Small intestine (tissue), 7 donors: Measurements from ENCODE around the gene FLRT1. TPM values are rescaled to one million over a fixed set of nuclear protein-coding genes. Genes with fewer than 3 reads are reported as not detected.
A peak's percentile ranks its signal among the peaks of the same experiment; 100 is the strongest.

Experiments
- DNase-seq, 2 donors: peaks; one replicate each; pipeline versions ENCODE4 v3.0.0 to v3.0.0-alpha.2; 2013
- FAIRE-seq: peaks from 2 replicates; lab custom pipeline; 2012; peaks lifted over from hg19 to GRCh38; lab: Jason Lieb, UNC
- H3K27ac ChIP-seq, 3 donors: one replicate each; pipeline ENCODE4 v1.5.1; 2013; ENCODE audit warnings: low read length in 2 of 3, mild to moderate bottlenecking in 2 of 3, control low read depth in 1 of 3, inconsistent platforms in 1 of 3, low read depth in 1 of 3, moderate library complexity in 1 of 3
- H3K27me3 ChIP-seq, 3 donors: one replicate each; pipeline ENCODE4 v1.6.1; 2013; ENCODE audit warnings: low read length in 3 of 3, inconsistent platforms in 1 of 3; ENCODE audit not compliant: control insufficient read depth in 3 of 3, insufficient read depth in 3 of 3
- H3K36me3 ChIP-seq, 3 donors: one replicate each; pipeline ENCODE4 v1.6.1; 2013; ENCODE audit warnings: low read length in 3 of 3, inconsistent platforms in 1 of 3, low read depth in 1 of 3, mild to moderate bottlenecking in 1 of 3, moderate library complexity in 1 of 3; ENCODE audit not compliant: control insufficient read depth in 3 of 3, insufficient read depth in 2 of 3
- H3K4me1 ChIP-seq, 3 donors: one replicate each; pipeline ENCODE4 v1.6.1; 2013; ENCODE audit warnings: low read length in 2 of 3, inconsistent platforms in 1 of 3, low read depth in 1 of 3, mild to moderate bottlenecking in 1 of 3, moderate library complexity in 1 of 3; ENCODE audit not compliant: control insufficient read depth in 3 of 3, insufficient read depth in 2 of 3
- H3K4me3 ChIP-seq, 3 donors: one replicate each; pipeline ENCODE4 v1.5.1; 2013; ENCODE audit warnings: low read length in 3 of 3, control low read depth in 1 of 3, inconsistent platforms in 1 of 3, low read depth in 1 of 3, mild to moderate bottlenecking in 1 of 3, moderate library complexity in 1 of 3
- H3K9me3 ChIP-seq, 2 donors: one replicate each; pipeline ENCODE4 v1.6.1; 2013; ENCODE audit warnings: low read depth in 1 of 2, low read length in 1 of 2; ENCODE audit not compliant: control insufficient read depth in 2 of 2, insufficient read depth in 1 of 2
- WGBS, 3 donors: extraction: QIAGEN DNeasy Blood & Tissue Kit; methylation state at CpG; one replicate each; pipeline ENCODE4 v1.1.7; 2013; 5-methylcytosine and 5-hydroxymethylcytosine counted together
- polyA plus RNA-seq, 4 donors: library from polyadenylated mRNA; stranded (reverse) in 3 of 4; unstranded in 1 of 4; fragments of 200-250 nt in 3 of 4; fragments of 120-200 nt in 1 of 4; gene quantifications; one replicate each; pipeline versions ENCODE4 v1.2.1 to v1.2.3, GENCODE V29; 2013
- donor health status: healthy with polysubstance abuse.
- donor health status: control.
- donor health status: control.
- donor health status: Bipolar disorder and iron deficiency.
- donor health status: healthy.

FLRT1 gene
- polyA plus RNA-seq, 4 donors = 0.43 to 0.86 TPM; not detected in 2

DNA sequence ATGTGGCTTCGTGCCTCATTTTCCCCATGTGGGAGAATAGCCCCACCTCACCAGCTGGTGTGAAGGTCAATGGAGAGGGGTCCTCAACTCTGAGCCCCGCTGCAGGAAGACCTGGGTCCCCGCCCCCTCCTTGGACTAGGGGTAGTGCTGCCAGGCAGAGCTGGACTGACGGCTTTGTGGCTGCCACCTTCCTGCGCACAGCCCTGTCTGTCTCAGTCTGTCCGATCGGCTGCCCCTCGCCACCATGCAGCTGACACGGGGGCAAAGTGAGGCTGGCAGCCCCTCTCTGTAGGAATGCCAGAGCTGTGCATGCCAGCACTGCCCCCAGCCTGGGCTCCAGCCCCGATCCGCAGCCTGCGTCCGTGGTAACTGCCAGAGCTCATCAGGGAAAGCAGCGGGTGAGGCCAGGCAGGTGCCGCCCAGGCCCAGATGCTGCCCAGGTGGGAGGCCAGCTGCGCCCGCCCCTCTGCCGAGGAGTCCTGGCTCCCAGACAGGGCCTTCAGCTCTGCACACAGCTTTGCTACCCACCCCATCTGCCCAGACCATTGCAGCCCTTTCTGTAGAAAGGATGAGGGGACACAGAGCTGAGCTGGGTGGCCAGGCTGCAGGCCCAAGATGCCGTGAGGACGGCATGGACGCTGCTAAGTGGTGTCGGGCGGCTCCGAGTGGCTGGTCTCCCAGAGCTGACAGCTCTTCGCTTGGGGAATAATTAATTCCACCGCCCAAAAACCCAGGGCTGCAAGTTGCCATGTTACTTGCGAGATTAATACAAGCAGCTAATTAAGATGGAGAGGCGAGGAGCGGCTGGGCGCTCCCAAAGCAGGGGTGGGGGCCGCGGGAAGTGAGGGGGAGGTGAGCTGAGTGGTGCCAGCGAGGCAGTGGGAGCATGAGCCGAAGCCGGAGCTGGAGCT is 19.5 kb upstream of the FLRT1 start:
- H3K9me3 ChIP-seq = peaks cover 0 to under 1% of the 10 kb centered on the region in 2 donors
- no peak for DNase-seq
- 88 to 91% (median 90%) methylated on average over 30 to 35 of the region's 35 CpGs for WGBS, 3 donors
- peaks cover 0 to 2% (median 0%) of the 10 kb centered on the region in 3 donors for H3K36me3 ChIP-seq
- H3K27ac ChIP-seq = no peak overlapping the region
- no peak for FAIRE-seq
- H3K27me3 ChIP-seq = no peaks in the 10 kb centered on the region
- H3K4me3 ChIP-seq = no peak overlapping the region
- H3K4me1 ChIP-seq = no peaks in the 10 kb centered on the region

DNA sequence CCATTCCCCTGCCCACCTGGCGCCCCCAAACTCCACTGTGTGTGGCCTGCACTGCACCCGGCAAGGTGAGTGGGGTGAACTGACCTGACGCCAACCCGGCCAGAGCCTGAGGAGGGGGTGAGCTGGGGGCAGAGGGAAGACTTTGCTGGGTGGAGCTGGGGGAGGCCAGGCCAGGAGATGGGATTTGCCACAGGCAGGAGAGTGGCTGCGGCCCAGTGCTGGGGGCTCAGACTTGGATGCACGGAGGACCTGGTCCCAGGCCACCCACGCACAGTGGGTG is 17.8 kb upstream of the FLRT1 start:
- H3K4me3 ChIP-seq = no peak overlapping the region
- WGBS, 3 donors = 42 to 88% (median 57%) methylated on average over 6 to 7 of the region's 7 CpGs
- H3K36me3 ChIP-seq = peaks cover 0 to 2% (median 0%) of the 10 kb centered on the region in 3 donors
- no peaks in the 10 kb centered on the region for H3K27me3 ChIP-seq
- DNase-seq (no peak), FAIRE-seq (no peak)
- peaks cover 0 to 2% (median 0%) of the 10 kb centered on the region in 3 donors for H3K4me1 ChIP-seq
- H3K9me3 ChIP-seq = no peaks in the 10 kb centered on the region
- H3K27ac ChIP-seq = no peak overlapping the region

DNA sequence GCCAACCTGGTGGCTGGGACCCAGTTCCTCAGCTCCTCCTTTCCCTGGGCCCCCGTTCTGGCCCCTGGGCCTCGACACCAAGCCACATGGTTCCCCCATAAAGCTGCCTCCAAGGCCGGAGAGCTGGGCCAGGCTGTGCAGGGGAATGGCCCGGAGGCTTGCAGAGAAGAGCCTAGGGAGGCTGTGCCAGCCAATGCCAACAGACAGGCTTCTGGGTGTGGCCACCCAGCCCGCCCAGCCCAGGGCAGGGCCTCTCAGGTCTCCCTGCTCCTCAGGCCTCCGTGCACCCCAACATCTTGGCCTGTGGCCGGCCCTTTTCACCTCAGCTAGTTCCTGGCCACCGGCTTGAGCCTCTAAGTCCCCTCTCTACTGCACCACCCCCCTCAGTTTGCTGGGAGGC is 17.4 kb upstream of the FLRT1 start:
- WGBS, 3 donors = 19 to 75% (median 34%) methylated on average over 6 to 8 of the region's 8 CpGs
- H3K9me3 ChIP-seq = no peaks in the 10 kb centered on the region
- no peak for FAIRE-seq
- no peaks in the 10 kb centered on the region for H3K27me3 ChIP-seq
- H3K27ac ChIP-seq = no peak overlapping the region
- H3K4me1 ChIP-seq = peaks cover 0 to 2% (median 0%) of the 10 kb centered on the region in 3 donors
- H3K4me3 ChIP-seq = no peak overlapping the region
- peaks cover 0 to under 1% (median 0%) of the 10 kb centered on the region in 3 donors for H3K36me3 ChIP-seq
- peak in 1 of 2 donors; percentile 38 for DNase-seq

DNA sequence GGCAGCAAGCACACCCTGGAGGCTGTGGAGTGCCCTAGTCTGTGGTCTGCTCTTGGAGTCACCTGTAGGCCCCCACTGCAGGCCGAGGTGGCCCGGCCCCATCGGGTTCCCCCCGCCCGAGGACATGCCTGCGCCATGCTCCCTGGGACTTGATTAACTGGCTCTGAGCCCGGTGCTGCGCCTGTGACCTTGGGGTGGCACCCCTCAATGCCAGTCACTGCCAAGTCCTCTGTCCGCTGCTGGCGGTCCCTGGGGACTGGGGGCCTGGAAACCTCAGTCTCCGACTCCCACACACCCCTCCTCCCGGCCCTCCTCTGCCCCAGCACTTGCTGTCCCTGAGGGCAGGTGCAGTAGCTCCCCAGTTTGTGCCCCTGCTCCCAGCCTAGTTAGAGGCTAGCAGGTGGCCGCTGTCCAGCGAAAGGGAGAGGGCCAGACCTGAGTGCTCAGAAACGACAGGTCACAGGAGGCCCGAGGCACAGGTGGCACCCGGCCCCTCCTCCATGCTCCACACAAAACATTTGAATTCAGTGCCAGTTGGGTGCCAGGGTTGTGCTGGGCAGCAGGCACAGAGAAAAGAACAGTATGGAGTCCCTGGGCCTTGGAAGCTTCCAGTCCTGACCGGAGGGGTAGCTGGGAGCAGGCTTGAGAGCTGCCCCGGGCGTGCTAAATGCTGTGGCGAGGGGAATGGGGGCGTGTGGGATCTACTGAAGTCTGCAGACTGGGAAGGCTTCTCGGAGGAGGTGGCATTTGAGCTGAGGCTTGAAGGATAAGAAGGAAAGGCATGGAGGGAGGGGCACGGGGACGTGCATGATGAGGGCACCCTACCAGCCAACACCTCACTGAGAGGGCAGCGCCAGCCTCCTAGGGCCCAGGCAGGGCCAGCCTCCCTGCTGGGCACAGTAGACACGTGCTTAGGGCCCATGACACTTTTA is 16.4 kb upstream of the FLRT1 start:
- 39 to 78% (median 54%) methylated on average over 27 of the region's 27 CpGs for WGBS, 3 donors
- H3K4me1 ChIP-seq = peaks cover 0 to 2% (median 0%) of the 10 kb centered on the region in 3 donors
- no peaks in the 10 kb centered on the region for H3K27me3 ChIP-seq
- no peaks in the 10 kb centered on the region for H3K36me3 ChIP-seq
- H3K9me3 ChIP-seq = no peaks in the 10 kb centered on the region
- no peak for FAIRE-seq
- no peak for DNase-seq
- H3K4me3 ChIP-seq = no peak overlapping the region
- H3K27ac ChIP-seq = no peak overlapping the region

DNA sequence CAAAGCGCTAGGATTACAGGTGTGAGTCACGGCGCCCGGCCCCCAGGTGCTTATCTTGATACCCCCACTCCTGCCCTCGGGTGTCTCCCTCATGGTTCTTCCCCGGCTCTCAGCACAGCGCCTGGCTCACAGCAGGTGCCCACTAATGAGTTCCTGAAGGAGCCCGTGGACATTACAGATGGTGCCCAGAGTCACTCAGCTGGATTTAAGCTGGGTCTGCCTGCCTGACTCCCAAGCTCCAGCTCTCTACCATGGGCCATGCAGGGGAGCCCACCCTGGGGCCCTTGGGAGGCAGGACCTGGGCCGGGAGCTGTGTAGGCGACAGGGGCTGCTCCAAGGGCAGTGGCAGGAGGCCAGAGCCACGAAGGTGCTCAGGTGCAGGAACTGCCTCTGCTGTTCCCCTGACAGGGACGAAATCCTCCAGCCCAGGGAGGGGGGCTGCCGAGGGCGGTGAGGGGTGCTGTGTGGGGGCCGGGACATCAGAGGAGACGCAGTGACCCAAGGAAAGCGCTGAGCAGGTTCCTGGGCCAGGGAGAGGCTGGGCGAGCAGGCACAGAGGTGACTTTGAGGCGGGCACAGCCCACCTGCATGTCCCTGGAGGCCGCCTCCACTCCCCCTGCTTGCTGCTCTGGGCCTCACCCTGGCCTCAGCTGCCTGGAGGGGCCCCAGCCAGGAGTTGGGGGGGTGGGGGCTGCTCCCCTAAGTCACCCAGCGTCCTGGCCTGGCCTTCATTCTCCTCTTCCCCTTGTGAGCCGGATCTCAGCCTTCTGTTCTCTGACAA is 14.6 kb upstream of the FLRT1 start:
- WGBS, 3 donors = 72 to 81% (median 81%) methylated on average over 21 to 22 of the region's 22 CpGs
- no peak overlapping the region for H3K4me3 ChIP-seq
- no peaks in the 10 kb centered on the region for H3K27me3 ChIP-seq
- FAIRE-seq (no peak), DNase-seq (no peak)
- no peaks in the 10 kb centered on the region for H3K36me3 ChIP-seq
- H3K27ac ChIP-seq = no peak overlapping the region
- H3K4me1 ChIP-seq = peaks cover 0 to 2% (median 0%) of the 10 kb centered on the region in 3 donors
- no peaks in the 10 kb centered on the region for H3K9me3 ChIP-seq

GRCh38 chr11:64021757-64022093 is 14.0 kb upstream of the FLRT1 start:
- FAIRE-seq = no peak

GRCh38 chr11:64022125-64022784 is 13.5 kb upstream of the FLRT1 start:
- H3K4me3 ChIP-seq = no peak overlapping the region
- peaks cover 0 to 2% (median 0%) of the 10 kb centered on the region in 3 donors for H3K4me1 ChIP-seq
- no peaks in the 10 kb centered on the region for H3K27me3 ChIP-seq
- DNase-seq (no peak), FAIRE-seq (no peak)
- no peak overlapping the region for H3K27ac ChIP-seq
- H3K9me3 ChIP-seq = no peaks in the 10 kb centered on the region
- no peaks in the 10 kb centered on the region for H3K36me3 ChIP-seq
- 76 to 85% (median 83%) methylated on average over 11 to 14 of the region's 14 CpGs for WGBS, 3 donors

More at GRCh38 chr11:64021757-64022093, 14.0 kb upstream of the FLRT1 start:
- WGBS, 3 donors = 36 to 57% (median 48%) methylated on average over 7 to 10 of the region's 10 CpGs
- H3K4me1 ChIP-seq = peaks cover 0 to 2% (median 0%) of the 10 kb centered on the region in 3 donors
- no peak overlapping the region for H3K4me3 ChIP-seq
- H3K27me3 ChIP-seq = no peaks in the 10 kb centered on the region
- no peak overlapping the region for H3K27ac ChIP-seq
- H3K36me3 ChIP-seq = no peaks in the 10 kb centered on the region
- no peaks in the 10 kb centered on the region for H3K9me3 ChIP-seq
- no peak for DNase-seq
